ENCODE measurements around the gene ZNF141. TPM values are rescaled to one million over a fixed set of nuclear protein-coding genes. Genes with fewer than 3 reads are reported as not detected.
A peak's percentile ranks its signal among the peaks of the same experiment; 100 is the strongest.
"Not testable (repeated sequence)": the region's sequence is repeated elsewhere in the genome, so short reads cannot be mapped to it uniquely, and the experiment has no call there.

The ZNF141 gene
- total and polyA plus RNA-seq, 2 donors (not counting 1 experiment from before 2014, with no cell fraction given): 5.1 to 8.9 TPM

DNA sequence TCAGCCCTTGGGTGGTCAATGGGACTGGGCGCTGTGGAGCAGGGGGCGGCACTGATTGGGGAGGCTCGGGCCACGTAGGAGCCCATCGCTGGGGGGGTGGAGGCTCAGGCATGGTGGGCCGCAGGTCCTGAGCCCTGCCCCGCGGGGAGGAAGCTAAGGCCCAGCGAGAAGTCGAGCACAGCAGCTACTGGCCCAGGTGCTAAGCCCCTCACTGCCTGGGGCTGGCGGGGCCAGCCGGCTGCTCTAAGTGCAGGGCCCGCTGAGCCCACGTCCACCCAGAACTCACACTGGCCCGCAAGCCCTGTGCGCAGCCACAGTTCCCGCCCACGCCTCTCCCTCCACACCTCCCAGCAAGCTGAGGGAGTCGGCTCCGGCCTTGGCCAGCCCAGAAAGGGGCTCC is 66.4 kb downstream of the ZNF141 start:
- no peak for DNase-seq (ENCODE audit: low read depth in 2 of 2)
- no peaks in the 10 kb centered on the region for H3K36me3 ChIP-seq (ENCODE audit: control insufficient read depth, insufficient read depth, low read length)
- H3K4me1 ChIP-seq (ENCODE audit: control insufficient read depth, extremely low read depth, insufficient read depth, low read length): no peaks in the 10 kb centered on the region
- H3K79me2 ChIP-seq (ENCODE audit: control insufficient read depth, insufficient read depth, low read length): no peaks in the 10 kb centered on the region
- H4K20me1 ChIP-seq (ENCODE audit: control insufficient read depth, extremely low read depth, insufficient read depth, low read length): no peaks in the 10 kb centered on the region
- H3K27me3 ChIP-seq (ENCODE audit: control insufficient read depth, insufficient read depth, low read length): no peaks in the 10 kb centered on the region
- H3K9me3 ChIP-seq (ENCODE audit: control insufficient read depth, insufficient read depth, low read depth, low read length): no peaks in the 10 kb centered on the region
- no peak overlapping the region for H2AFZ ChIP-seq (ENCODE audit: low read length)
- TF ChIP-seq EZH2 (IDR thresholded peaks at IDR 0.05; ENCODE audit: low read length, missing control alignments): no peak
- TF ChIP-seq, protein P1, sequence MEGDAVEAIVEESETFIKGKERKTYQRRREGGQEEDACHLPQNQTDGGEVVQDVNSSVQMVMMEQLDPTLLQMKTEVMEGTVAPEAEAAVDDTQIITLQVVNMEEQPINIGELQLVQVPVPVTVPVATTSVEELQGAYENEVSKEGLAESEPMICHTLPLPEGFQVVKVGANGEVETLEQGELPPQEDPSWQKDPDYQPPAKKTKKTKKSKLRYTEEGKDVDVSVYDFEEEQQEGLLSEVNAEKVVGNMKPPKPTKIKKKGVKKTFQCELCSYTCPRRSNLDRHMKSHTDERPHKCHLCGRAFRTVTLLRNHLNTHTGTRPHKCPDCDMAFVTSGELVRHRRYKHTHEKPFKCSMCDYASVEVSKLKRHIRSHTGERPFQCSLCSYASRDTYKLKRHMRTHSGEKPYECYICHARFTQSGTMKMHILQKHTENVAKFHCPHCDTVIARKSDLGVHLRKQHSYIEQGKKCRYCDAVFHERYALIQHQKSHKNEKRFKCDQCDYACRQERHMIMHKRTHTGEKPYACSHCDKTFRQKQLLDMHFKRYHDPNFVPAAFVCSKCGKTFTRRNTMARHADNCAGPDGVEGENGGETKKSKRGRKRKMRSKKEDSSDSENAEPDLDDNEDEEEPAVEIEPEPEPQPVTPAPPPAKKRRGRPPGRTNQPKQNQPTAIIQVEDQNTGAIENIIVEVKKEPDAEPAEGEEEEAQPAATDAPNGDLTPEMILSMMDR (conservative IDR thresholded peaks at IDR 0.05 in 1 of 2, IDR thresholded peaks at IDR 0.05 in 1 of 2; ENCODE audit: low read depth in 1 of 2, low read length in 2 of 2): no peak
- no peak overlapping the region for H3K4me2 ChIP-seq (ENCODE audit: extremely low read depth, insufficient read depth, low read length)
- no peak overlapping the region for H3K27ac ChIP-seq (ENCODE audit: insufficient read depth, low read length)
- no peak overlapping the region for H3K9ac ChIP-seq (ENCODE audit: insufficient read depth, low read length)
- H3K4me3 ChIP-seq (replicated peaks in 1 of 4; ENCODE audit: control extremely low read depth in 1 of 4, insufficient read depth in 1 of 4, low read depth in 3 of 4, low read length in 4 of 4): no peak overlapping the region

DNA sequence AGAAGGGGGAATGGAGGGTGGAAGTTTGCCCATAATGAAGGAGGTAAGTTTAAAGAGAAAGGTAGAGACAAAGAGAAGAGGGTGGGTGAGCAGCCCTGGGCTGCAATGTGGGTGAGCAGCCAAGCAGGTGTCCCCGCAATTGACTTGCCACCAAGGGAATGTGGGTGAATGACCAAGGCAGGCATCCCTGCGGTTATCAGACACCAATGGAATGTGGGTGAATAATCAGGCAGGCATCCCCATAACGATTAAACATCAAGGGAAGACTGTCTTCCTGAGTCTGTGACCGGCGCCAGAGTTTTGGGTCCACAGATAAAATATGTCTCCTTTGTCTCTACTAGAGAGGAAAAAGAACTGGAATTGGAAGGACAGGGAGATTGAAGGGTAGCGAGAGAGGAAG is 70.7 kb downstream of the ZNF141 start:
- not testable (repeated sequence) for H3K27ac ChIP-seq (ENCODE audit: insufficient read depth, low read length); H3K4me3 ChIP-seq (replicated peaks in 1 of 4; ENCODE audit: control extremely low read depth in 1 of 4, insufficient read depth in 1 of 4, low read depth in 3 of 4, low read length in 4 of 4); H2AFZ ChIP-seq (ENCODE audit: low read length); H3K79me2 ChIP-seq (ENCODE audit: control insufficient read depth, insufficient read depth, low read length); H4K20me1 ChIP-seq (ENCODE audit: control insufficient read depth, extremely low read depth, insufficient read depth, low read length); H3K9ac ChIP-seq (ENCODE audit: insufficient read depth, low read length); H3K27me3 ChIP-seq (ENCODE audit: control insufficient read depth, insufficient read depth, low read length); H3K36me3 ChIP-seq (ENCODE audit: control insufficient read depth, insufficient read depth, low read length); H3K4me2 ChIP-seq (ENCODE audit: extremely low read depth, insufficient read depth, low read length); H3K4me1 ChIP-seq (ENCODE audit: control insufficient read depth, extremely low read depth, insufficient read depth, low read length); H3K9me3 ChIP-seq (ENCODE audit: control insufficient read depth, insufficient read depth, low read depth, low read length)
- DNase-seq (ENCODE audit: low read depth in 2 of 2): peak in 1 of 2 donors; percentile 4

DNA sequence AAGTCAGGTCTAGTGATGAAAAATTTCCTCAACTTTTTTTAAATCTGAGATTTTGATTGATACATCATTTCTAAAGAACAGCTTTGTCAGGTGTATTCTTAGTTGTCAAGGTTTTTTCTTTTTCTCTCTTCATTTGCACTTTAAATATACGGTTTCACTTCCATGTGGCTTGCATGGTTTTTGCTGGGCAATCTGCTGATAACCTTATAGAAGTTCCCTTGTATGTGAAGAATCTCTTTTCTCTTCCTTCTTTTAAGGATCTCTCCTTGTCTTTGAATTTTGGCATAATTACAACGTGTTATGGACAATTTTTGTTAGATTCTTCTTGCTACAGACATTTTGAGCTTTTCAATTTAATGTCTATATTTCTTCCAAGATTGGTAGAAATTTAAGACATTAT is 85.0 kb downstream of the ZNF141 start:
- Histone ChIP-seq H3K4me2 (ENCODE audit: extremely low read depth, insufficient read depth, low read length) (no peak overlapping the region), H3K27ac (ENCODE audit: insufficient read depth, low read length) (no peak overlapping the region), H3K9me3 (ENCODE audit: control insufficient read depth, insufficient read depth, low read depth, low read length) (no peaks in the 10 kb centered on the region), H2AFZ (ENCODE audit: low read length) (no peak overlapping the region), H3K4me3 (replicated peaks in 1 of 4; ENCODE audit: control extremely low read depth in 1 of 4, insufficient read depth in 1 of 4, low read depth in 3 of 4, low read length in 4 of 4) (no peak overlapping the region), H3K4me1 (ENCODE audit: control insufficient read depth, extremely low read depth, insufficient read depth, low read length) (no peaks in the 10 kb centered on the region), H3K36me3 (ENCODE audit: control insufficient read depth, insufficient read depth, low read length) (no peaks in the 10 kb centered on the region), H3K79me2 (ENCODE audit: control insufficient read depth, insufficient read depth, low read length) (no peaks in the 10 kb centered on the region), H3K9ac (ENCODE audit: insufficient read depth, low read length) (no peak overlapping the region), H4K20me1 (ENCODE audit: control insufficient read depth, extremely low read depth, insufficient read depth, low read length) (no peaks in the 10 kb centered on the region), H3K27me3 (ENCODE audit: control insufficient read depth, insufficient read depth, low read length) (no peaks in the 10 kb centered on the region)
- TF ChIP-seq EZH2 (IDR thresholded peaks at IDR 0.05; ENCODE audit: low read length, missing control alignments): no peak
- TF ChIP-seq, protein P1 (conservative IDR thresholded peaks at IDR 0.05 in 1 of 2, IDR thresholded peaks at IDR 0.05 in 1 of 2; ENCODE audit: low read depth in 1 of 2, low read length in 2 of 2): no peak
- DNase-seq (ENCODE audit: low read depth in 2 of 2): no peak

Other genes starting within 250 kb of the ZNF141 start
- gene ZNF718, start 213.3 kb upstream of the ZNF141 start, total RNA-seq: 2.6 and 4.8 TPM in 2 replicates
- 1.5 and 3.1 TPM in 2 replicates for gene ZNF718, start 213.3 kb upstream of the ZNF141 start, polyA plus RNA-seq
- 0.26 and 0.33 TPM in 2 replicates for gene ZNF732, start 32.3 kb upstream of the ZNF141 start, total RNA-seq
- 0.21 TPM in 1 of 2 replicates, not detected in the other for gene ZNF732, start 32.3 kb upstream of the ZNF141 start, polyA plus RNA-seq
- 20.3 and 22.1 TPM in 2 replicates for gene ZNF721, start 161.3 kb downstream of the ZNF141 start, total RNA-seq
- gene ZNF721, start 161.3 kb downstream of the ZNF141 start, polyA plus RNA-seq: 9.7 and 10.2 TPM in 2 replicates
- gene PIGG, start 161.4 kb downstream of the ZNF141 start, total RNA-seq: 38.3 and 52.4 TPM in 2 replicates
- 33.4 and 40.7 TPM in 2 replicates for gene PIGG, start 161.4 kb downstream of the ZNF141 start, polyA plus RNA-seq
- gene TMEM271, start 238.5 kb downstream of the ZNF141 start, total RNA-seq: not detected in 2 replicates
- gene TMEM271, start 238.5 kb downstream of the ZNF141 start, polyA plus RNA-seq: not detected in 2 replicates